GM18507 (cell line): Measurements from ENCODE around the gene DNM2.
"Not testable (repeated sequence)": the region's sequence is repeated elsewhere in the genome, so short reads cannot be mapped to it uniquely, and the experiment has no call there.

Source experiments
- DNase-seq: peaks from one replicate; pipeline ENCODE4 v3.0.0; 2011; ENCODE audit warnings: low read depth; ENCODE audit not compliant: insufficient read length; ENCODE audit errors: extremely low spot score
- FAIRE-seq: peaks from 2 replicates; lab custom pipeline; 2011; peaks lifted over from hg19 to GRCh38; lab: Jason Lieb, UNC

DNM2 gene

GRCh38 chr19:10828981-10829821, 111.3 kb downstream of the DNM2 start:
- FAIRE-seq = no peak

GRCh38 chr19:10829967-10830366, 112.1 kb downstream of the DNM2 start:
- no peak for FAIRE-seq

More at GRCh38 chr19:10828981-10829821, 111.3 kb downstream of the DNM2 start:
- no peak for DNase-seq

GRCh38 chr19:10830370-10830769, 112.5 kb downstream of the DNM2 start:
- FAIRE-seq (no peak), DNase-seq (no peak)

More at GRCh38 chr19:10829967-10830366, 112.1 kb downstream of the DNM2 start:
- no peak for DNase-seq

- no peak for FAIRE-seq
- no peak for DNase-seq
These were observed 113.3 kb downstream of the DNM2 start for GRCh38 chr19:10830931-10831779.

- DNase-seq (no peak), FAIRE-seq (no peak)
These were observed 114.4 kb downstream of the DNM2 start for GRCh38 chr19:10831987-10832938.

- FAIRE-seq (no peak), DNase-seq (no peak)
These were observed 115.0 kb downstream of the DNM2 start for GRCh38 chr19:10832939-10833296.

- no peak for DNase-seq
- FAIRE-seq = no peak
These were observed 117.3 kb downstream of the DNM2 start for GRCh38 chr19:10835089-10835753.

GRCh38 chr19:10835754-10836478, 118.0 kb downstream of the DNM2 start, which contains the start of gene TMED1:
Gene TMED1, minus strand, starts transcription at chr19:10836212. Its CDS starts 21 bp downstream, at chr19:10836191.
- DNase-seq (peak; percentile 97), FAIRE-seq (peak; percentile 95)

GRCh38 chr19:10836479-10837330, 118.8 kb downstream of the DNM2 start:
- DNase-seq (peak; percentile 74), FAIRE-seq (no peak)

- FAIRE-seq, DNase-seq: not testable (repeated sequence)
These were observed 119.8 kb downstream of the DNM2 start for GRCh38 chr19:10837649-10838048.

GRCh38 chr19:10838377-10838776, 120.5 kb downstream of the DNM2 start:
- DNase-seq = no peak
- no peak for FAIRE-seq

GRCh38 chr19:10839114-10840050, 121.5 kb downstream of the DNM2 start:
- FAIRE-seq = no peak

GRCh38 chr19:10842788-10843187, 124.9 kb downstream of the DNM2 start:
- DNase-seq (no peak), FAIRE-seq (no peak)

More at GRCh38 chr19:10839114-10840050, 121.5 kb downstream of the DNM2 start:
- DNase-seq = no peak

GRCh38 chr19:10846500-10847202, 128.8 kb downstream of the DNM2 start:
- DNase-seq = no peak
- no peak for FAIRE-seq

GRCh38 chr19:10848230-10848856, 130.5 kb downstream of the DNM2 start, which contains the start of gene C19orf38:
Gene C19orf38, plus strand, starts transcription at chr19:10848415. Its CDS starts 94 bp downstream, at chr19:10848509.
- no peak for FAIRE-seq
- no peak for DNase-seq
